Uterus (tissue), 2 donors: ENCODE data around the gene DHX35.

Source experiments
- CTCF ChIP-seq, 4 experiments: fragments of 200-600 bp in 2 of 4; fragments of 450-650 bp in 2 of 4; sonication (generic) in 2 of 4; IDR thresholded peaks; one replicate each; pipeline ENCODE4 v1.5.1; 2016 to 2019; ENCODE audit warnings: antibody characterized with exemption in 4 of 4, mild to moderate bottlenecking in 2 of 4, moderate library complexity in 1 of 4
- POLR2A ChIP-seq, 2 donors: fragments of 450-650 bp; IDR thresholded peaks; one replicate each; pipeline ENCODE4 v1.6.1; 2016; ENCODE audit warnings: antibody characterized with exemption in 2 of 2, mild to moderate bottlenecking in 1 of 2, moderate library complexity in 1 of 2

GRCh38 chr20:39057911-39058310 is 95.8 kb downstream of the DHX35 start:
- TF ChIP-seq CTCF (IDR thresholded peaks at IDR 0.05) (no peak), POLR2A (IDR thresholded peaks at IDR 0.05) (no peak)
